ENCODE results near the gene HS1BP3. TPM values are rescaled to one million over a fixed set of nuclear protein-coding genes. Genes with fewer than 3 reads are reported as not detected.

Gene HS1BP3
- total RNA-seq, 1 experiment from 2014 or later = 17.1 TPM

- Histone ChIP-seq H3K4me3 (replicated peaks in 1 of 2; ENCODE audit: low read depth in 1 of 2, low read length in 2 of 2) (no peak overlapping the region), H3K9me3 (ENCODE audit: control insufficient read depth in 1 of 2, insufficient read depth in 1 of 2, low read depth in 1 of 2, low read length in 2 of 2) (no peaks in the 10 kb centered on the region), H2AFZ (ENCODE audit: low read depth, low read length, poor library complexity, severe bottlenecking) (no peak overlapping the region), H3K27me3 (ENCODE audit: insufficient read depth, low read length) (no peaks in the 10 kb centered on the region), H3K9me2 (ENCODE audit: insufficient read depth) (no peaks in the 10 kb centered on the region), H3K27ac (ENCODE audit: low read depth, low read length) (no peak overlapping the region), H4K20me1 (ENCODE audit: insufficient read depth) (no peaks in the 10 kb centered on the region), H3K4me2 (ENCODE audit: low read length) (no peak overlapping the region), H3K79me2 (ENCODE audit: insufficient read depth, low read length) (no peaks in the 10 kb centered on the region), H3K4me1 (ENCODE audit: control insufficient read depth in 1 of 2, insufficient read depth in 2 of 2, low read length in 2 of 2) (no peaks in the 10 kb centered on the region), H3K9ac (ENCODE audit: low read length) (no peak overlapping the region), H3K36me3 (ENCODE audit: control insufficient read depth in 1 of 2, insufficient read depth in 2 of 2, low read length in 2 of 2) (0 out of 4 replicates have a peak, but pooled peaks cover 0 to 4% of the 10 kb centered on the region in 2 experiments)
- ChIA-PET RAD21 (ENCODE audit: low non-redundant PET in 1 of 2, low total read pairs in 2 of 2, uncharacterized antibody in 2 of 2, unreplicated experiment in 2 of 2) (no interaction called here), POLR2A (no interaction called here), CTCF (interaction anchor here (1.2 kb wide), 1 partner anchor 37 kb away, joined by 3 read pairs; no protein-coding TSS in a partner anchor)
- BruUV-seq (replicated peaks) = no TSS peak
- ATAC-seq = no peak
- DNase-seq (ENCODE audit: low read depth, low spot score) = no peak
- TF ChIP-seq EZH2phosphoT487 (IDR thresholded peaks at IDR 0.05; ENCODE audit: borderline replicate concordance) (no peak), JUND (IDR thresholded peaks at IDR 0.05) (no peak), ZNF274 (IDR thresholded peaks at IDR 0.05; ENCODE audit: low read depth, low read length) (no peak), ATF3 (IDR thresholded peaks at IDR 0.05) (no peak), MAX (IDR thresholded peaks at IDR 0.05) (no peak), FOSL1 (IDR thresholded peaks at IDR 0.05; ENCODE audit: low read depth) (no peak), ZBTB33 (IDR thresholded peaks at IDR 0.05; ENCODE audit: extremely low read depth, insufficient replicate concordance, low read length) (no peak), ZFX (IDR thresholded peaks at IDR 0.05) (no peak), SIN3A (IDR thresholded peaks at IDR 0.05; ENCODE audit: low read depth) (no peak), SRF (IDR thresholded peaks at IDR 0.05; ENCODE audit: low read depth) (no peak), CEBPB (IDR thresholded peaks at IDR 0.05; ENCODE audit: low read depth) (no peak), SP1 (IDR thresholded peaks at IDR 0.05; ENCODE audit: low read depth) (no peak), ELF1 (IDR thresholded peaks at IDR 0.05; ENCODE audit: borderline replicate concordance, low read depth) (no peak)
- intact Hi-C loops (cut with micrococcal nuclease) = no loop called here
These were observed 48.2 kb upstream of the HS1BP3 start for GRCh38 chr2:20698916-20699613.

Measured in HCT116 (cell line).